ENCODE measurements around the gene RFK.

The RFK gene

DNA sequence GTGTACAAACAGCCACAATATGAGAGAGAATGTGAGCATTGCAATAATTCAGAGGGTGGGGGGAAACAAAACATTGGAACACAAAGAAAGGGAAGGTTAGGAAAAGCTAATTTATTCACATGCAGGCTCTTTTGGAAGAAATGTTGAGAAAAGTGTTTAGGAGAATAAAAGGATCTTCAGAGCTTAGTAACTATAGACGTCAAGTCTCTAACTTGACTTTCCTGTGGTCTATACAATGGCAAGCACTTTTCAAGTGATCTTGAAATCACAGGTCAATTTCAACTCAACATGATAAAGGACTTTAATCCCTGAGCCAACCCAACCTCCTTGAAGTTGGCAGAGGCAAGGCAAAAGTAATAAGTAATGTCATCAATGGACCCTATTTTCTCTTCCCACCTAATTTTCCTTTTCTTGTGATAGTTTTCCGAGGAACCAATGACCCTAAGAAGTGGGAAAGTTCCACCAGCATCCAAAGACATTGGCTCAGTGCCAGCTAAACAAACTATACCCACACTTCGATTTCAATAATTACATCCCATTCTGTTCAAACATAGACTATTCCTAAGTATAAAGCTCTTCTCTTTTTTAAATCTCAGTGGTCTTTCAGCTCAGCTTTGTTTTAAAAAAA lies 23.7 kb downstream of the RFK start:
- Histone ChIP-seq H2BK5ac (ENCODE audit: low read depth, low read length, poor library complexity) (no peak overlapping the region), H3K79me2 (ENCODE audit: control insufficient read depth, insufficient read depth, low read length, poor library complexity) (no peaks in the 10 kb centered on the region), H3K18ac (ENCODE audit: low read length) (no peak overlapping the region), H3K4me1 (ENCODE audit: control insufficient read depth in 1 of 2, insufficient read depth in 2 of 2, low read length in 2 of 2) (peaks cover 0 to 6% of the 10 kb centered on the region in 2 experiments), H3K9ac (ENCODE audit: low read length) (no peak overlapping the region), H2BK120ac (ENCODE audit: insufficient read depth, low read length, poor library complexity) (no peak overlapping the region), H3K36me3 (ENCODE audit: control insufficient read depth in 1 of 2, insufficient read depth in 2 of 2, low read length in 2 of 2) (no peaks in the 10 kb centered on the region), H3K23ac (ENCODE audit: low read length) (no peak overlapping the region), H4K8ac (ENCODE audit: low read depth, low read length) (no peak overlapping the region), H3K4me2 (ENCODE audit: low read length) (no peak overlapping the region), H3K27me3 (ENCODE audit: insufficient read depth, low read length) (no peaks in the 10 kb centered on the region), H3K9me3 (ENCODE audit: insufficient read depth, low read depth, low read length) (peaks cover 1% of the 10 kb centered on the region), H3K79me1 (ENCODE audit: low read length) (no peaks in the 10 kb centered on the region), H2AK5ac (ENCODE audit: low read length) (no peak overlapping the region), H2AFZ (ENCODE audit: insufficient read depth, low read length, poor library complexity) (no peak overlapping the region), H3K27ac (ENCODE audit: low read depth, low read length) (no peak overlapping the region), H4K91ac (ENCODE audit: low read depth, low read length) (no peak overlapping the region), H3K4ac (ENCODE audit: low read depth, low read length) (no peak overlapping the region), H3K4me3 (ENCODE audit: low read depth, low read length) (no peak overlapping the region), H4K12ac (ENCODE audit: low read depth, low read length) (no peak overlapping the region), H2BK12ac (ENCODE audit: low read length) (no peak overlapping the region), H3K14ac (ENCODE audit: low read length) (no peak overlapping the region)
- no peak for DNase-seq
- WGBS (ENCODE audit: extremely low coverage, insufficient coverage, insufficient read length), result 100% methylated on average over 1 of the region's 3 CpGs

DNA sequence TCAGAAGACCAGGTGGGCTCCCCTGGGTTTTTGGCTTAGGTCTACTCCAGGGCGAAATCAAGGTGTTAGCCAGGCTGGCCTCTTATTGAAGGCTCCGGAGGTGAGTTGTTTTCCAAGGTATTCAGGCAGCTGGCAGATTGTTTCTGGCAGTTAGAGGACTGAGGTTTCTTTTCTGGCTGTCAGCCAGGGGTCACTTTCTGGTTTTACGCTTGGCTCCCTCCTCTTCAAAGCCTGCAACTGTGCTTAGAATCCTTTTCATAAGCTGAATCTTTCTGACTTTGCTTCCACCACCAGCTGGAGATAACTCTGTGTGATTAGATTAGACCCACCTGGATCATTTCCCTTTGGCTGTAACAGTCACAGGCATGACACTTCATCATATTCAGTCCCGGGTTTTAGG lies 24.6 kb downstream of the RFK start:
- Histone ChIP-seq H3K9ac (ENCODE audit: low read length) (no peak overlapping the region), H3K9me3 (ENCODE audit: insufficient read depth, low read depth, low read length) (peaks cover 1% of the 10 kb centered on the region), H3K27me3 (ENCODE audit: insufficient read depth, low read length) (no peaks in the 10 kb centered on the region), H2AFZ (ENCODE audit: insufficient read depth, low read length, poor library complexity) (no peak overlapping the region), H2BK120ac (ENCODE audit: insufficient read depth, low read length, poor library complexity) (peak overlapping the region; percentile 41), H3K4ac (ENCODE audit: low read depth, low read length) (no peak overlapping the region), H2BK12ac (ENCODE audit: low read length) (peak overlapping the region; percentile 43), H3K14ac (ENCODE audit: low read length) (no peak overlapping the region), H2AK5ac (ENCODE audit: low read length) (no peak overlapping the region), H4K8ac (ENCODE audit: low read depth, low read length) (peak overlapping the region; percentile 51), H3K18ac (ENCODE audit: low read length) (no peak overlapping the region), H3K79me2 (ENCODE audit: control insufficient read depth, insufficient read depth, low read length, poor library complexity) (no peaks in the 10 kb centered on the region), H4K12ac (ENCODE audit: low read depth, low read length) (no peak overlapping the region), H4K91ac (ENCODE audit: low read depth, low read length) (no peak overlapping the region), H3K23ac (ENCODE audit: low read length) (no peak overlapping the region), H3K4me2 (ENCODE audit: low read length) (no peak overlapping the region), H3K4me3 (ENCODE audit: low read depth, low read length) (no peak overlapping the region), H3K27ac (ENCODE audit: low read depth, low read length) (peak overlapping the region; percentile 17), H3K79me1 (ENCODE audit: low read length) (no peaks in the 10 kb centered on the region), H3K4me1 (ENCODE audit: control insufficient read depth in 1 of 2, insufficient read depth in 2 of 2, low read length in 2 of 2) (peaks cover 0 to 6% of the 10 kb centered on the region in 2 experiments), H3K36me3 (ENCODE audit: control insufficient read depth in 1 of 2, insufficient read depth in 2 of 2, low read length in 2 of 2) (no peaks in the 10 kb centered on the region), H2BK5ac (ENCODE audit: low read depth, low read length, poor library complexity) (peak overlapping the region; percentile 2)
- WGBS (ENCODE audit: extremely low coverage, insufficient coverage, insufficient read length), result no CpG with 5 or more reads among the region's 4 CpGs
- no peak for DNase-seq

DNA sequence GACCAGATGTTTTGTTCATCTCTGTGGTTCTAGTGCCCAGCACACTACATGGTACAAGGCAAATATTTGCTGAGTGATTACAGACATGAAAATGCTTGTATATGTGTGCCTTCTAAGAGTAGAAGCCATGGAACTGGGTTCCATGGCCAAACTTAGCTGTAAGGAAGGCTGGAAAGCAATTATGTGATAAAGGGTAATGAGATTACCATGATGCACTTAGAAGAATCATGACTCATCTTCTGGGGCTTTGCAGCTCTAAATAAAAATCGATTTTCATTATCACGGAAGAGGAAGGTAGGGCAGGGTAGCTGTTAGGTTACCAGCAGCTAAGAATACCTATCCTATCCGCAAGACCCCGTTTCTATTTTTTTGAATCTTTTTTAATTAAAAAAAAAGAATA lies 28.0 kb downstream of the RFK start:
- no peak overlapping the region for H3K18ac ChIP-seq (ENCODE audit: low read length)
- H2BK120ac ChIP-seq (ENCODE audit: insufficient read depth, low read length, poor library complexity), result no peak overlapping the region
- no peak overlapping the region for H3K27ac ChIP-seq (ENCODE audit: low read depth, low read length)
- H2BK5ac ChIP-seq (ENCODE audit: low read depth, low read length, poor library complexity), result no peak overlapping the region
- no peak overlapping the region for H3K23ac ChIP-seq (ENCODE audit: low read length)
- no peaks in the 10 kb centered on the region for H3K79me2 ChIP-seq (ENCODE audit: control insufficient read depth, insufficient read depth, low read length, poor library complexity)
- peak overlapping the region; percentile 71 for H2BK12ac ChIP-seq (ENCODE audit: low read length)
- H3K9me3 ChIP-seq (ENCODE audit: insufficient read depth, low read depth, low read length), result peaks cover 1% of the 10 kb centered on the region
- no peak overlapping the region for H3K14ac ChIP-seq (ENCODE audit: low read length)
- no peak overlapping the region for H3K4me2 ChIP-seq (ENCODE audit: low read length)
- no peaks in the 10 kb centered on the region for H3K27me3 ChIP-seq (ENCODE audit: insufficient read depth, low read length)
- H4K8ac ChIP-seq (ENCODE audit: low read depth, low read length), result no peak overlapping the region
- H3K36me3 ChIP-seq (ENCODE audit: control insufficient read depth in 1 of 2, insufficient read depth in 2 of 2, low read length in 2 of 2), result no peaks in the 10 kb centered on the region
- peaks cover 4 to 12% of the 10 kb centered on the region in 2 experiments for H3K4me1 ChIP-seq (ENCODE audit: control insufficient read depth in 1 of 2, insufficient read depth in 2 of 2, low read length in 2 of 2)
- no peak overlapping the region for H2AK5ac ChIP-seq (ENCODE audit: low read length)
- no CpG with 5 or more reads among the region's 4 CpGs for WGBS (ENCODE audit: extremely low coverage, insufficient coverage, insufficient read length)
- H3K4me3 ChIP-seq (ENCODE audit: low read depth, low read length), result no peak overlapping the region
- H3K79me1 ChIP-seq (ENCODE audit: low read length), result peaks cover 10% of the 10 kb centered on the region
- H3K9ac ChIP-seq (ENCODE audit: low read length), result no peak overlapping the region
- H2AFZ ChIP-seq (ENCODE audit: insufficient read depth, low read length, poor library complexity), result no peak overlapping the region
- no peak overlapping the region for H4K12ac ChIP-seq (ENCODE audit: low read depth, low read length)
- DNase-seq, result no peak
- no peak overlapping the region for H4K91ac ChIP-seq (ENCODE audit: low read depth, low read length)
- no peak overlapping the region for H3K4ac ChIP-seq (ENCODE audit: low read depth, low read length)

DNA sequence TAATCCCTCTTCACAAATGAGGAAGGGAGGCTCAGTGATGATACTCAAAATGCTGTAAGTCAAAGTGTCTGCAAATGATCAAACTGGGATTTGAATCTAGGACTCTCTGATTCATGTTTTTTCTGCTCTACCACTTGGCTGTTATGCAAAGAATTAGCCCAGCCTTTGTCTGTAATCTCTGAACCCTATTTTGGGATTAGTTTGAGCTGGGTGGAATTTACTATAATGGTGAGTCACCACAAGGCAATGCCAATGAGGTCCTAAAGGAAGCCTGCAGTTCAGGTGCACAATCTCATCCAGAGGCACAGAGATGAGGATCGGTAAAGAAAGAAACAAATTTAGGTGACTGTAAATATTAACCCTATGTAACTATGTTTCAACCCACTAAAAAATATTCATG lies 29.2 kb downstream of the RFK start:
- Histone ChIP-seq H3K4ac (ENCODE audit: low read depth, low read length) (no peak overlapping the region), H3K4me2 (ENCODE audit: low read length) (no peak overlapping the region), H4K12ac (ENCODE audit: low read depth, low read length) (no peak overlapping the region), H3K14ac (ENCODE audit: low read length) (no peak overlapping the region), H2BK120ac (ENCODE audit: insufficient read depth, low read length, poor library complexity) (no peak overlapping the region), H2AFZ (ENCODE audit: insufficient read depth, low read length, poor library complexity) (no peak overlapping the region), H2AK5ac (ENCODE audit: low read length) (no peak overlapping the region), H2BK5ac (ENCODE audit: low read depth, low read length, poor library complexity) (no peak overlapping the region), H3K9ac (ENCODE audit: low read length) (no peak overlapping the region), H3K79me1 (ENCODE audit: low read length) (peaks cover 14% of the 10 kb centered on the region), H4K91ac (ENCODE audit: low read depth, low read length) (no peak overlapping the region), H3K4me1 (ENCODE audit: control insufficient read depth in 1 of 2, insufficient read depth in 2 of 2, low read length in 2 of 2) (peaks cover 4 to 13% of the 10 kb centered on the region in 2 experiments), H3K18ac (ENCODE audit: low read length) (no peak overlapping the region), H3K79me2 (ENCODE audit: control insufficient read depth, insufficient read depth, low read length, poor library complexity) (no peaks in the 10 kb centered on the region), H3K4me3 (ENCODE audit: low read depth, low read length) (no peak overlapping the region), H4K8ac (ENCODE audit: low read depth, low read length) (no peak overlapping the region), H3K27me3 (ENCODE audit: insufficient read depth, low read length) (no peaks in the 10 kb centered on the region), H3K9me3 (ENCODE audit: insufficient read depth, low read depth, low read length) (peaks cover 1% of the 10 kb centered on the region), H3K23ac (ENCODE audit: low read length) (no peak overlapping the region), H2BK12ac (ENCODE audit: low read length) (no peak overlapping the region), H3K36me3 (ENCODE audit: control insufficient read depth in 1 of 2, insufficient read depth in 2 of 2, low read length in 2 of 2) (no peaks in the 10 kb centered on the region), H3K27ac (ENCODE audit: low read depth, low read length) (peak overlapping the region; percentile 26)
- DNase-seq, result peak; percentile 40 to 79
- no CpG with 5 or more reads among the region's 1 CpG for WGBS (ENCODE audit: extremely low coverage, insufficient coverage, insufficient read length)
